HG02973 (cell line): ENCODE results near the gene SEMA5A.
A peak's percentile ranks its signal among the peaks of the same experiment; 100 is the strongest.

Experiments used
- ATAC-seq: cut with Tn5 transposase; IDR thresholded peaks from one replicate; pipeline ENCODE4 v1.9.1; 2021; ENCODE audit warnings: moderate library complexity; ENCODE audit not compliant: unreplicated experiment

The SEMA5A gene

DNA sequence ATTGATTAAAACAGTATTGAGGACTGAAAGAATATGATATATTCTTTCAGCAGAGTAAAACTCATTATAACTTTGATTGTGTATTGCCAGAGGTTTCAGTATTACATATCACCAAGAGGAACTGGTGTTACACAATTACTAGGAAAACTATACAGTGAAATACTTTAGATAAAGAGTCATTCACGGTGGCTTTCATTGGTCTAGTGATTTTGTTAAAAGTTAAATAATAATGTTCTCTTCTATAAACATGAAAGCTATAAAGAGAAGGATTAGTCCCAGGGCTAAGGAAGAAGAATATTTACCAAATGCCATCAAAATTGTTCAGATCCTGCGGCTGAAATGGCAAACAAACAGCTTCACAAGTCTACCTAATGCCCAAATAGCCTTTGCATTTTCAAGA is 306.2 kb downstream of the SEMA5A start:
- ATAC-seq, result no peak

DNA sequence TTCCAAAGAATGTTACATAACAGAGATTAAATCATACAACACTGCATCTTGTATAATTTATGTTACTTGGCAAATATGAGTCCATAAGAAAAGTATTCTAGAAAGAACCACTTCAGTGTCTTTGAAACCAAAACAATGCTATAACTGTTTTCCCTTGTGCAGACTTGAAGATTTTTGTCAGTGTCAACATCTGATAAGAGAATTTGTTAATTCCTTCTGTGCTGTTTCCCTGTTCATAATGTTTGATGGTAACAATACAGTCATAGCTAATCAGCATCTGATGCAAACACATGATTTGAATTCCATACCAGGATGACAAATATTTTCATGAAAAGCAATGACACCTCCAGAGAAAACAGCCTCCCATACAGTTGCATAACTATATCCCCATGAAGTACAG is 306.8 kb downstream of the SEMA5A start:
- no peak for ATAC-seq

DNA sequence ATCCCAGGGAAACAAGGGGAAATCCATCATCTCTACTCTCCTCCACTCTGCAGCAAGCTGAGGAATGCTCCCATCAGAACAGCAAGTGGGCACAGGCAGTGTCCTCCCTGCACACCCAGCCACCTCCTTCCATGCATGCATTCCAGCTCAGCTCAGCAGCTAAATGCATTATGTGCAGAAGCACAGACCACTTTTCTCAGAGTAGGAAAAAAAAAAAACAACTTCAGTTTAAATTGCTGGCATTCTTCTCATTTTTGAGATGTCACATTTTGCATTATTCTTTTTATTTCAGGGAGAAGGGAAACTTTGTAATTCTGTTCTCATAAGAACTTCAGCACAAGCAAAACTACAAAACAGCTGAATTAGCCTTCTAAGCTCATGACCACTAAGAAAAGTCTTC is 312.2 kb downstream of the SEMA5A start:
- ATAC-seq, result no peak

DNA sequence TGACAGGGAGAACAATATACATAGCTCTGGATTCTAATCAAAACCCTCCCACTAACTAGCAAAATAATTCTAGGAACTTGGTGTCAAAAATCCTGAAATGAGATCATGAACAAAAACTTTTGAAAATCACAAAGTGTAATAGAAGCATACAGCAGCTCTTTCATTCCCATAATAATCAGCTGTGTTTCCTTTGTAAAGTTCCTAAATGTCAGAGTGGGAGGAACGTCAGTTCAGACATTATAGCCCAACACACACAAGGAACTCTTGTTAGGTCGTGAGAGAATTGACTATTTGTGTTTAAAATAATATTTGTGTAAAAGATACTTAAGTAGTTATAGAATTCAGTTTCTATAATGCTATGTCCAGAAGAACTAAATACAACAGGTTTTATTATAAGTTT is 312.8 kb downstream of the SEMA5A start:
- no peak for ATAC-seq

DNA sequence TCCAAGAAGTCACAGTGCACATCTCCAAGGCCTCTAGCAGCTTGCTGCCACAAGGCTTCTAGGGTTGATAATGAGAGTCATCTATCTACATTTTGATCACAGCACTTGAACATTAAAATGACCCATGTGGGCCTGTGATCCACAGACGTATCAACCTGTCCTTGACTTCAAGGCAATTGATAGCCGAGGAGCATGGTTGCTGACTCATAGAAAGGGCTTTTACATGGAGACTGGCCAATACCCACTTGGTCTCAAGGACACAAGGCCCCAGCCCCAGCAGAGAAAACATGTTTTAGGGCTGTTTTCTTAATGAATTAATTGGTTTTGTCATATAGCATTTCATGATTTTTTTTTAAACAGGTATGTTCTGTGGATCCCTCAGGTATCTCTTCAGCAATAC is 314.0 kb downstream of the SEMA5A start:
- no peak for ATAC-seq

DNA sequence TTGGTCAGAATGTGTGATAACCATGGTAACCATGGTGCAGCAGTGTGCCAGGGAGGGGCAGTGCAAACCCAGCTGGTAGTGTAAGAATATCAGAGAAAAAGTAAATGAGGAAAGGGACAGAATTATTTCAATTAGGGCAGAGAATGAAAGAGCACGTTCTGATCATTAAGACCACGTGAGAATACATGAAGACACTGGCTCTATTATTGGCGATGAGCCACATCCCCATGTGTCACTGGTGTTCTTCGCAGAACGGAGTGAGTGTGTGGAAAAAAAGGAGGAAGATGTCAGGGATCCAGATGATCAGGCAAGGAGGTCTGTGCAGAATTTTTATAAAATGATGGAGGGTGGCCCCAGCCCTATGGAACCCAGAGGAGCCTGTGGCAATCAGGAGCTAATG is 315.5 kb downstream of the SEMA5A start:
- no peak for ATAC-seq

- no peak for ATAC-seq
Measured at GRCh38 chr5:9226016-9226536, 319.8 kb downstream of the SEMA5A start.

- no peak for ATAC-seq
Measured at GRCh38 chr5:9222054-9222976, 323.6 kb downstream of the SEMA5A start.

DNA sequence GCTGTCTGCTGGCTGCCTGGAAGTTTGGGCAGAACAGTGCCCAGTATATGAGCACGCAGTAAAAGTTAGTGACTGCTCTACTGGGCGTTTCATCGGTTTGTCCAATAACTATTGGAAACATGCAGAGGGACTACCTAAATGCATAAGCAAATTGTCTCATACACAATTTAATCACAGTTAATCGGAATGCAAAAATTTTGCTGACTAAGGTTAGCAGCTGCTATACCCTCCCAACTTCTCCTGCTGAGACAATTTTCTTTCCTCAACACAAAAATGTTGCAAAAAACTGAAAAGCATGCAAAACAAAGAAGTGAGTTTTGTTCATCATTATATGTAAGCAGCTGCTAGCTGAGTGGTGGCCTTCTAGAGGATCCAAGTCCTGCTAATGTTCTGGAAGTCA is 327.5 kb downstream of the SEMA5A start:
- no peak for ATAC-seq

- no peak for ATAC-seq
Measured at GRCh38 chr5:9212605-9213004, 333.3 kb downstream of the SEMA5A start.

- ATAC-seq, result no peak
Measured at GRCh38 chr5:9209846-9210492, 335.9 kb downstream of the SEMA5A start.

GRCh38 chr5:9207817-9208418 is 338.0 kb downstream of the SEMA5A start:
- peak; percentile 68 for ATAC-seq

DNA sequence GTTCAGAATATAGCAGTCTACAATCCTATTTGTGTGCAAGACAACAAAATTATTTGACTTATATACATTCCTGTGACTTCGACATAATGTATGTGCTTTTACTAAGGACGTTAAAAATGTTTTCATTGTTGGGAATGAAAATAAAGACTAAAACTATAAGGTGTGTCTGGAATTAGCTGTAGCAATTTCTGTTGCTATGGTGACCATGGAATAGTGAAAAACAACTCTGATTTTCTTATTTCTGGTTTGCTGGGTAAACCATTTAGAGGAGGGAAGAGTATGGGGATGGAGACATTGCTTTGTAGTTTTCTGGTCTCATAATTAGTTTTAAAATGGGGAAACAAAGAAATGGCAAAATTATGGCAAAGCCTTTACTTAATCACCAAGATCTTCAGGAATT is 343.2 kb downstream of the SEMA5A start:
- ATAC-seq, result no peak

- no peak for ATAC-seq
Measured at GRCh38 chr5:9201761-9202160, 344.1 kb downstream of the SEMA5A start.

- no peak for ATAC-seq
Measured at GRCh38 chr5:9201011-9201410, 344.9 kb downstream of the SEMA5A start.

DNA sequence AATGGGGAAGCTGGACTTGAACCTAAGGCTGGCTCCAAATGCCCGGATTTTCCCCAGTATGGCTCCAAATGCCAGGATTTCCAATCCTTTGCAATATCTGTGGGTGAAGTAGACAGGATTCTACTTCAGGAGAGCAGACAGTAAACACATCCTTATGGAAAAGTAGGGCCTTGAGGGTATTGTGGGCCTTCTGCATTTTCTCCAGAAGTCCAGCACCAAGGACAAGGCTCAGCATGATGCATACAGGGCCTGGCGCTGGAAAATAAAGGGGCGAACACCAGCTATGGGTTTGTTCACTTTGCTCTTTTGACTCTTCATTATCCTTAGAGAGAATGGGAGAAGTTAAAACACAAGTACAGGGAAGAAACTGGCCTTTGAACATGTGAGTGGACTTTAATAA is 347.5 kb downstream of the SEMA5A start:
- ATAC-seq, result no peak

- ATAC-seq, result peak; percentile 99
Measured at GRCh38 chr5:9197881-9198260, 348.0 kb downstream of the SEMA5A start.

DNA sequence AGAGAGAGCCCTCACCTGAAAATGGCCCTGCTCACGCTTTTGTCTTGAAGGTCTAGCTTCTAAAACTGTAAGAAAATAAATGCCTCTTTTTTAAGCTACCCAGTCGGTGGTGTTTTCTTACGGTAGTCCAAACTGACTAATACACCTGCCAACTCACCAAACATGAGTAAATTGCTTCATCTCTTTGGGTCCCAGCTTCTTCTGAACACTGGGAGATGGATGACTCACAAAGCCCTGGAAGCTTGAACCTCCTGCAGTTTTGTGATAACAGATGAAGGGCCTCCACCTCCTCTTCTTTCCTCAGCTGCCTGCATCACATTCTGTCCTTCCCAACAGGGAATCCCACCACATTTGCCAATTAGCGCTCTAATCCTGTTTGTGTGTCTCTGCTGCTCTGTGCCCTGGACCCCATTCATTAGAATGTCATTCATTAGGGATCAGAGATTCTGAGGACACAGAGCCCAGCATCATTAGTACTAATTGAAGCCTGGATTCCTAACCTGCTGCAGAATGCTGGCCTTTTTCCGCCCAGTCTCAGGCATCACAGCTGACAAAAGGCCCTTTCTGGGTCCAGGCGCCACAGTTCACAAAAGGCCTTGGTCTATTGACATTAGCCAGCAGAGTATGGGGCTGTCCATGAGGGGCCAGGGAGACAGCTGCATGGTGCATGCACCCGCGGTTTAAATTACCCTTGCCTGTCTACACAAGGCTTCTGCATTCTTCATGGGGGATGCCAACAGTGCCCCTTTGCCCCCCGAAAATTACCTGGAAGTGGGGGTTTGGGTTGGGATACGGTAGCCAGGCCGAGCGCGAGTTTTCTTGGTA is 349.3 kb downstream of the SEMA5A start:
- no peak for ATAC-seq

- no peak for ATAC-seq
Measured at GRCh38 chr5:9194509-9194908, 351.4 kb downstream of the SEMA5A start.

DNA sequence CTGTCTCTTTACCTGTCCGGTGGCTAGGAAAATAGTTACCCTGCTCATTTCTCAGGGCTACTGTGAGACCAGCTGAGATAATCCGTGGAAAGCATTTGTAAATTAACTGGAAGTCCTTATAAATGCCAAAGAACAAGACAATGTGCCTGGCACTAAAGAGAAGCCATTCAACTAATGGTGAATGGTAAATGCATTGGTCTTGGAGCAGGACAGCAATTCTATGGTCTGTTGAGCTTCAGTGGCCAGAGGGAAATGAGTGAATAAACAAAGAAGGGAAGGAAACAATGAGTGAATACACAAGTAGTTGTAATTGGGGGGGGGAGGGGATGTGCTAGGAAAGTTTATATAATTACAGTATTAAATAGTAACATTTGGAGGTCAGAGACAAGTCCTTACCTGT is 353.6 kb downstream of the SEMA5A start:
- no peak for ATAC-seq

GRCh38 chr5:9189681-9190080 is 356.2 kb downstream of the SEMA5A start:
- no peak for ATAC-seq
